Omental fat pad (tissue), 4 donors: Measurements from ENCODE around the gene DLEC1. TPM values are rescaled to one million over a fixed set of nuclear protein-coding genes. Genes with fewer than 3 reads are reported as not detected.
A peak's percentile ranks its signal among the peaks of the same experiment; 100 is the strongest.

Experiments
- ATAC-seq: fragments of 150-250 bp; one replicate; pipeline ENCODE4 v1.9.1; 2016; ENCODE audit warnings: mild to moderate bottlenecking, moderate library complexity; ENCODE audit not compliant: low FRiP score
- DNase-seq: peaks from one replicate; pipeline ENCODE4 v3.0.0-alpha.2; 2019; ENCODE audit warnings: low spot score
- CTCF ChIP-seq, 3 donors: fragments of 450-650 bp; IDR thresholded peaks; one replicate each; pipeline ENCODE4 v1.5.1; 2016 to 2017; ENCODE audit warnings: antibody characterized with exemption in 3 of 3, mild to moderate bottlenecking in 3 of 3, moderate library complexity in 2 of 3
- total RNA-seq, 4 donors: library from RNA; depleted of rRNA; stranded (reverse); fragments of >200 nt; gene quantifications; one replicate each; pipeline ENCODE4 v1.1.0, GENCODE V29; 2016

Gene DLEC1
- total RNA-seq, 4 donors from 2014 or later: 0.47 to 5.5 (median 1.4) TPM

DNA sequence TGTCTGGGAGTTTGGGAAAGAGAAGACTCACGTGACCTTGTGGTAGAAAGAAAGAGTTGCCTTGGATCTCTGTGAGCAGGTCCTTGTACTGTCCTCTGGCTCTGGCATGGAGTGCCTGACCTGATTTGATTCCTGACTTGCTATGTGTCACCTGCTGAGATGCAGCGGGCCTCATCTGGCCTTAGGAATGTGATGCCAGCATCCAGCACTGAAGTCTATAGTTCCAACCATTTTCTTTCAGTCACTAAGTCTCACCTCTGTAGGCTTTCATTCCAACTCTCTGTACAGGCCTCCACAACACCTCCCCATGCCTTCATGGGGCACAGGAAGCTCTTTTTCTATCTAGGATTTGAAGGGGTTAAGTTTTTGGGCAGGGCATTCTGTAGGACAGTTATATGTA lies 114.2 kb downstream of the DLEC1 start:
- no peak for ATAC-seq

DNA sequence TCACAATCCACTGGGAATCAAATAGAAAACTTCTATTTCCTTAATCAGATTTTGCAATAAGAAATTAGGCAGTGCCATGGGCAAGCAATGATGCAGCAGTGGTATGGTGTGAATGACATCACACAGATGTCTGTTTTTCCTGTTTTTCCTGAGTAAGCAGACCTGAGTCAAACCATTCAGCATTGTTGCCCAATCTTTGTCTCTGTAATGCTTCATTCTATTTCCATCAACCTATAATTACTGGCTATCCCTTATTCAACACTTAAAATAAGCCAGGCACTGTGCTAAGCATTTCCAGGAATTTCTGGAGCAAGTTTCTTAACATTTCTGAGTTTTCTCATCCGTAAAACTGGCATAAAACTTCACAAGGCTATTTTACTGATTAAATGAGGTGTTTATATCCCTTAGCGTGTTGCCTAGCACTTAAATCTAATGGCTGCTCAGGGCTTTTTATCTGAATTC lies 115.1 kb downstream of the DLEC1 start:
- no peak for TF ChIP-seq CTCF (IDR thresholded peaks at IDR 0.05)
- DNase-seq (no peak), ATAC-seq (peak; percentile 93)

More for the DNA sequence above, 114.2 kb downstream of the DLEC1 start:
- TF ChIP-seq CTCF (IDR thresholded peaks at IDR 0.05): no peak
- no peak for DNase-seq

GRCh38 chr3:38154625-38155255 lies 115.7 kb downstream of the DLEC1 start:
- DNase-seq (no peak), ATAC-seq (no peak)
- TF ChIP-seq CTCF (IDR thresholded peaks at IDR 0.05): no peak

DNA sequence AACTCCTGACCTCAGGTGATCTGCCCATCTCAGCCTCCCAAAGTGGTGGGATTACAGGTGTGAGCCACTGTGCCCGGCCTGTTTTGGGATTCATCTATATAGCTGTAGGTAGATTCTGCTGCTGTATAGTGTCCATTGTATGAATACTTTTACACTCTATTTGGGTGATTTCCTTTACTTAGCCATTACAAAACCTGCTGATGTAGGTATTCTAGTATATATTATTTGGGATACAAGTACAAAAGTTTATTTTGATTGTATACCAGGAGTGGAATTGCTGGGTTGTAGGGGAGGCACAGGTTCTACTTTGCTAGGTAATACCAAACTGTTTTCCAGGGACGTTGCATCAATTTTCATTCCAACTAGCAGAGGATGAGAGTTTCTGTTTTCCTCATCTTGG lies 116.8 kb downstream of the DLEC1 start:
- no peak for DNase-seq
- ATAC-seq: no peak
- TF ChIP-seq CTCF (IDR thresholded peaks at IDR 0.05): no peak

- ATAC-seq: no peak
- TF ChIP-seq CTCF (IDR thresholded peaks at IDR 0.05): no peak
- no peak for DNase-seq
These were observed 118.1 kb downstream of the DLEC1 start for GRCh38 chr3:38157117-38157516.

DNA sequence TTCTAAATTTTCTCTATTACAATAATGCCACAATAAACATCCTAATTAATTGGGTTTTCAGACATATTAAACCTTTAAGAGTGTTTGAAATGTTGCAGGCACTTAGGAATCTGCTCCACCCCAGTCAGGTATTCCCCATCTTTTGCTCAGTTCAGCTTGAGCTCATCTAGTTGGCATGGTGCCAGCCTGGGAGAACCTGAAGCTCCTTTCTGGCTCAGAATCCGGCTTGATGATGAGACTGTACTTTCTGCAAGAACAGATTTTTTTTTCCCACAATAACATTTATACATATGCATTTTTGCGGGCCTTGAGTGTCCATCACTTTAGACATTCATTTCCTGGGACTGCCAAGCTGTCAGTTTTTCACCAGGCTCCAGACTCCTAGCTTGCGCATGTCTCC lies 118.6 kb downstream of the DLEC1 start:
- no peak for DNase-seq

More for the DNA sequence above, 118.6 kb downstream of the DLEC1 start:
- ATAC-seq: peak; percentile 41
- no peak for TF ChIP-seq CTCF (IDR thresholded peaks at IDR 0.05)
